Keratinocyte (primary cell): ENCODE measurements around the gene TRAPPC2L.

Experiments used
- CTCF ChIP-seq, 3 experiments: IDR thresholded peaks in 1 of 3; conservative IDR thresholded peaks in 1 of 3; optimal IDR thresholded peaks in 1 of 3; 2 replicates in 2 of 3; 3 replicates in 1 of 3; pipeline versions ENCODE3 to v1.5.1; 2011; ENCODE audit warnings: low read length in 3 of 3, mild to moderate bottlenecking in 3 of 3, moderate library complexity in 2 of 3, control low read depth in 1 of 3, inconsistent platforms in 1 of 3; ENCODE audit not compliant: insufficient read depth in 2 of 3; ENCODE audit errors: extremely low read depth in 1 of 3
- EZH2 ChIP-seq: IDR thresholded peaks from one replicate; pipeline ENCODE4 v1.6.1; 2012; ENCODE audit warnings: inconsistent platforms, mild to moderate bottlenecking, low read length, moderate library complexity

- TF ChIP-seq CTCF (optimal IDR thresholded peaks at IDR 0.05 in 1 of 3, IDR thresholded peaks at IDR 0.05 in 1 of 3, conservative IDR thresholded peaks at IDR 0.05 in 1 of 3; ENCODE audit: extremely low read depth in 1 of 3, insufficient read depth in 2 of 3, low read length in 3 of 3) (no peak), EZH2 (no peak)
Measured at GRCh38 chr16:88908307-88908706, 51.4 kb downstream of the TRAPPC2L start.
